OCI-M2 (cell line): ENCODE measurements around the gene CFAP77.

Experiments
- DNase-seq: peaks from one replicate; lab custom pipeline; 2025; ENCODE audit not compliant: unreplicated experiment; lab: John Stamatoyannopoulos, UW

The CFAP77 gene

GRCh38 chr9:132575005-132575609, 165.1 kb downstream of the CFAP77 start:
- DNase-seq, result peak; percentile 1

- no peak for DNase-seq
Observed at GRCh38 chr9:132575811-132576210, 165.8 kb downstream of the CFAP77 start.

DNA sequence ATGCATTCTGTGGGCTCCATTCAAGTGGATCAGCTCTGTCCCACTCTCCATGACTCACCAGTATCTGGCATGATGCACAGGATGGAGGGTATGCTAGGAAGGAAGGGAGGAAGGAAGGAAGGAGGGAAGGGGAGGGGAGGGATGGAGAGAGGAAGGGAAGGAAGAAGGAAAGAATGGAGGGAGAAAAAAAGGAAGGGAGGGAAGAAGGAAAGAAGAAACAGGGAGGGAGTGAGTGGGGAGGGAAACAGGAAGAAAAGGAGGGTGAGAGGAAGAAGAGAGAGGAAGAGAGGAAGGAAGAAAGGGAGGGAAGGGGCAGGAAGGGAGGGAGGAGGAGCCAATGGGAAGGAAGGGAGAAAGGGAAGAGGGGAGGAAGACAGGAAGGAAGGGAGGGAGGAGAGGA, 167.1 kb downstream of the CFAP77 start:
- no peak for DNase-seq

- no peak for DNase-seq
Observed at GRCh38 chr9:132578367-132578932, 168.4 kb downstream of the CFAP77 start.

DNA sequence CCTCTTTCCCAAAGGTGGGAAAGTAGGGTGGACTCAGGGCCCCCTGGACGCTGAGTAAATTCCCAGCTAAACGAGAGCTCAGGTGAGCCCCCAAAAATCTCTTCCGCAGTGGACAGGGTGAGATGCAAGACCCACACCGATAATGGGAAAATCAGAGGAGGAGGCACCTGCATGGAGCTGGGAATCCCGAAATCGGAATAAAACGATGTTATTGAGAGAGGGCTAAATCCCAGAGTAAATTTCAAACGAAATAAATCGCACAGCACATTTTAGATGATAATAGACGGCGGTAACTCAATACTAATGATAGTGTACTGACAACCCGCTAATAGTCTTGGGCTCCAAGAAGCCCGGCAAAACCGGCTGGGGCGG, 169.4 kb downstream of the CFAP77 start:
- no peak for DNase-seq

- DNase-seq, result no peak
Observed at GRCh38 chr9:132582276-132582785, 172.3 kb downstream of the CFAP77 start, which contains the start of gene BARHL1. Gene BARHL1, plus strand, starts transcription at chr9:132582606. Its CDS starts 192 bp downstream, at chr9:132582798.

DNA sequence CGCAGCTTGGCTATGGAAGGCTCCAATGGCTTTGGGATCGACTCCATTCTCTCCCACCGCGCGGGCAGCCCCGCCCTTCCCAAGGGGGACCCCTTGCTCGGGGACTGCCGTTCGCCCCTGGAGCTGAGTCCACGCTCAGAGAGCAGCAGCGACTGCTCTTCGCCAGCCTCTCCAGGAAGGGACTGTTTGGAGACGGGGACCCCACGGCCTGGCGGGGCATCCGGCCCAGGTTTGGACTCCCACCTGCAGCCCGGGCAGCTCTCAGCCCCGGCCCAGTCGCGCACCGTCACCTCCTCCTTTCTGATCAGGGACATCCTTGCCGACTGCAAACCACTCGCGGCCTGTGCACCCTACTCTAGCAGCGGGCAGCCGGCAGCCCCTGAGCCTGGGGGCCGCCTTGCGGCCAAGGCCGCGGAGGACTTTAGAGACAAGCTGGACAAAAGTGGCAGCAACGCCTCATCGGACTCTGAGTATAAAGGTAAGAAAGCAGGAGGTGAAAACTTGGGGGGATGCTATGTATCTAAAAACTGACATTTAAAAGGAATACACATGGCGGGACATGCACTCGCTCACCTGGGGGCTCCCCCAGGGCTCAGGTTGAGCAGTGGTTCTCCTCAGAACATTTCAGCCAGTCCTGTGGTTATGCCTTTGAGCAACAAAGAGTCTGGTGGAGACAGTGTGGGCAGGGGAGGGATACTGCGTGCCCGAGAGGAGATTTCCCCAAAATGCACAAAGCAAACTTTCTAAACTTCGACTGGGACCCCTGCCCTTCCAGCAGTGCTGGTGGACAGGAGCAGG, 173.0 kb downstream of the CFAP77 start:
- no peak for DNase-seq

DNA sequence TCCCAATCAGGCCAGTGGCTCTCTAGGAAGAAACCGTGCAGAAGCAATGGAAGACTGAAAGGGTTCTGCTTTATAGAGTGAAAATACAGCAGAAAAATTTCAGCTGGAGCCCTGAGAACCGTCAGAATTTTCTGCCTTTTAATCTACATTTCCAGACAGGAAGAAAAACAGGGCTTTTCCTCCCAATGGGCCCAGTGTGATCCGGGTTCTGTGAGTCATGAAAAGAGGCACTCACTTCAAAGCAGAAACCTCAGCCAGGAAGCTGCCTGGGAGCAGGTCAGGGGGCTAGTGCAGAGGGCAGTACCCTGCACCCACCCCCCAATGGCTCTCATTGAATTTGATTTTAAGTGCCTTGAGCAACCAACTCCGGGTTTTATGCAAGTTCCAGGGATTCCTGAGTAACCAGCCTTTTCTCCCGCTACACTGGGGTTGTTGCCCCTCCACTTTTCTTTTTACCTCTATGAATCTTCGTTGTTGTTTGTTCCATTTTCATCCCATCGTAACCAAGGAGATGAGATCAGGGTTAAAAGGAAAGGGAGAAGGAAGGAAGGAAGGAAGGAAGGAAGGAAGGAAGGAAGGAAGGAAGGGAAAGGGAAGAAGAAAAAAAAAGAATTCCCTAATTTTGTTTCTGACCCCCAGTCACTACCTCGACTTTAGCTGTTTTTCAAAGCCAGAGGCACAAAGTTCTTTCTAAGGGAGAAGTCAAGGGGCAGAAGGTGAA, 173.7 kb downstream of the CFAP77 start:
- DNase-seq, result no peak

- DNase-seq, result no peak
Observed at GRCh38 chr9:132584601-132585560, 174.9 kb downstream of the CFAP77 start.

- no peak for DNase-seq
Observed at GRCh38 chr9:132585954-132586829, 176.2 kb downstream of the CFAP77 start.

- no peak for DNase-seq
Observed at GRCh38 chr9:132586830-132587591, 177.0 kb downstream of the CFAP77 start.

DNA sequence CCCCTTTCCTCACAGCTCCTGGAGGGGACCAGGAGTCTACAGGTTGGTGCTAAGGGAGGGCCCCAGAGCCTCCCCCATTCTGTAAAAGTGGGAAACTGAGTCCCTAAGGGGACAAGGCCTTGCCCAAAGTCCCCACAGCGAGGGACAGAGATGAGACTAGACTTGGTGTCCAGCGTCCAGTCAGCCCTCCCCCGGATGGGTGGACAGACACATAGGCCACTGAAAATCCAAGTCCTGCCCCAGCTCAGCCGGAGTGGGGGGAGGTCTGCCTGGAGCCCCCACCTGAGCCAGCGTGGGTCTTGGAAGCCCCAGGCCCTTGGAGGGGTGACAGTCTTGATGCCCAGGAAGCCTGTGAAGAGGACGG, 177.6 kb downstream of the CFAP77 start:
- no peak for DNase-seq

DNA sequence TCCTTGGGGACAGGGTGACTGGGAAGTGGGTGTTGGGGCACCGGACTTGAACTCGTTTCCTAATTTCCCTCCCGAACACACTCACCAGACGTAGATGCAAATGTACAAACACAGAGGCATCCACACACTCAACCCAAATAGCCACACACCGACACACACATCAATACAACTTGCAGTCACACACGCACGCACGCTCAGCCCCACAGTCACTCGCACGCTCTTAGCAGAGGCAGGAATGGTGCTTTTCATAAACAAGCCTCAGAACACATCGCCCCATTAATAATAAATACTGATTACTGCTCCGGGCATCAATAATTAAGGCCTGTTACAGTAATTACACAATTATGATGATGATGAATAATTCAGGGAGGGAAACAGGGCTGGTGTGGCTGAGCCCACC, 178.1 kb downstream of the CFAP77 start:
- no peak for DNase-seq

DNA sequence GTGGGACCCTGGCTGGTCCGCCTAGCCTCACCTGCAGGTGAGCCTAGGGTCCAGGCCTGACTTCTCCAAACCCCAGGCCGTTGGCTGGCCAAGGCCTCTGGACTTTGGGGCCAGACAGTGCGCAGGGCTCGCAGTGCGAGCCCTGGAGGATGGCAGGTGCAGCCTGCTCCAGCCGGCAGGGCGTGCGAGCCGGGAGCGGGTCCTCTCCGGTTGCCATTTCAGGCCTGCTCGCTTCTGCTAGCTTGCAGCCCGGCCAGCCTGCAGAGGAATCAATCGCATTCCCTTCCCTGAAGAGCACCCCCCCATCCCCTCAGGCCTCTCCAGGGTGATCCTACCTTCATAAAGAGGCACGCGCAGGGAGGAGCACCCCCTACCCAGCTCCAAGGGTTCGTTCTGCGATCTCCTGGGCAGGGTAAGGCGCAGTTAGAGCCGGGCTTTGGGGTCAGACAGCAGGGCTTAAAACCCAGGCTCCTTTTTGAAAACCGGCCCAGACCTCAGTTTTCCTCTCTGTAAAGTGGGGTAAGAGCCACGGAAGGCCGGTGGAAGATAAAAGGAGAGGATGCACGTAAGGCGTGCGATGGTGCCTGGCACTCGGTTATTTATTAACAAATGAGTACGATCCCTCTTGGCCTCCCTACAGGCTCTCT, 178.6 kb downstream of the CFAP77 start:
- no peak for DNase-seq

DNA sequence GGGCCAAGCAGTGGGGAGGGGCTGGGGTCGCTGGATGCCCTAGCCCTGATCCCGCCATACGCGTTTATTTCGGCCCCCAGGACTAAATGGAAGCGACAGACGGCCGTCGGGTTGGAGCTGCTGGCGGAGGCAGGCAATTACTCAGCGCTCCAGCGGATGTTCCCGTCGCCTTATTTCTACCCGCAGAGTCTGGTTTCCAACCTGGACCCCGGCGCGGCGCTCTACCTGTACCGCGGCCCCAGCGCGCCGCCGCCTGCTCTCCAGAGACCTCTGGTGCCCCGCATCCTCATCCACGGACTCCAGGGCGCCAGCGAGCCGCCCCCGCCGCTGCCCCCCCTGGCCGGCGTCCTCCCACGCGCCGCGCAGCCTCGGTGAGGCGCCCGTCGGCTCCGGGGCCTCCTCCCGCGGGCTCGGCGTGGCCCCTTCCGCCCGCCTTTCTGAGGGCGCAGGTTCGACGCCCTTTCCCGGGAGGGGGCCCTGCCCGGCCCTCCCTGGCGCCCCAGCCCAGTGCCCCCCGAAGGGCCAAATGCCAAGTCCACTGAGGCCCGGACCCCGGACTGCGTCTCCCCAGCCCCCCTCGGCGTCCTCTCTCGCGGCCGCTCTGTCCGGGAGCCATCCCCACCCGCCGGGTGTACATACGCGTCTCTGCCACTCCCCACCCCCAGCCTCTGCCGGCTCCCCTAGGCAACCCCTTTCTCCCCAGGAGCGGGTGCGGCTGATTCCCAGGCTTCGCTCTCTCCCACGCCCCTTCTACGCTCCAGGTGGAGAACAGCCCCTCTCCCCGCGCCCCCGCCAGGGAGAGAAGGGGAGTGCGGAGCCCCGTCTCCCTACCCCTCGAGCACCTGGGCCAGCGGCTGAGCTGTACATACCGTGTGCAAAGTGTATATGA, 179.4 kb downstream of the CFAP77 start:
- DNase-seq, result no peak

GRCh38 chr9:132590037-132590317, 180.0 kb downstream of the CFAP77 start:
- DNase-seq, result no peak
